Smooth muscle cell (in vitro differentiated cells): ENCODE data around the gene PIGQ. TPM values are rescaled to one million over a fixed set of nuclear protein-coding genes. Genes with fewer than 3 reads are reported as not detected.
A peak's percentile ranks its signal among the peaks of the same experiment; 100 is the strongest.

Source experiments
- DNase-seq: peaks from one replicate; lab custom pipeline; 2025; ENCODE audit not compliant: unreplicated experiment; lab: John Stamatoyannopoulos, UW
- H2AFZ ChIP-seq: fragments of 200-600 bp; sonication (generic); 2 replicates; pipeline ENCODE4 v1.6.0; 2016; ENCODE audit warnings: antibody characterized with exemption, low read depth, mild to moderate bottlenecking
- H3F3A ChIP-seq: fragments of 200-600 bp; sonication (generic); 2 replicates; pipeline ENCODE4 v1.6.0; 2017; ENCODE audit warnings: antibody characterized with exemption, low read depth
- H3K27ac ChIP-seq: fragments of 200-600 bp; sonication (generic); 2 replicates; pipeline ENCODE4 v1.5.1; 2016; ENCODE audit warnings: low read depth, mild to moderate bottlenecking
- H3K27me3 ChIP-seq: fragments of 200-600 bp; sonication (generic); 2 replicates; pipeline ENCODE4 v1.6.1; 2016; ENCODE audit warnings: low read depth, mild to moderate bottlenecking
- H3K36me3 ChIP-seq: fragments of 200-600 bp; sonication (generic); 2 replicates; pipeline ENCODE4 v1.5.1; 2016; ENCODE audit warnings: low read depth
- H3K4me1 ChIP-seq: fragments of 200-600 bp; sonication (generic); 2 replicates; pipeline ENCODE4 v1.5.1; 2016; ENCODE audit warnings: low read depth
- H3K4me2 ChIP-seq: fragments of 200-600 bp; sonication (generic); 2 replicates; pipeline ENCODE4 v1.6.0; 2016; ENCODE audit warnings: mild to moderate bottlenecking
- H3K4me3 ChIP-seq: fragments of 200-600 bp; sonication (generic); 2 replicates; pipeline ENCODE4 v1.5.1; 2016; ENCODE audit warnings: mild to moderate bottlenecking
- H3K79me2 ChIP-seq: fragments of 200-600 bp; sonication (generic); 2 replicates; pipeline ENCODE4 v1.6.0; 2016; ENCODE audit warnings: low read depth, mild to moderate bottlenecking
- H3K9ac ChIP-seq: fragments of 200-600 bp; sonication (generic); 2 replicates; pipeline ENCODE4 v1.6.0; 2016; ENCODE audit warnings: low read depth
- H3K9me3 ChIP-seq: fragments of 200-600 bp; sonication (generic); replicated peaks from 2 replicates; pipeline ENCODE4 v1.5.1; 2016; ENCODE audit warnings: low read depth
- H4K20me1 ChIP-seq: fragments of 200-600 bp; sonication (generic); 2 replicates; pipeline ENCODE4 v1.6.0; 2016; ENCODE audit warnings: low read depth
- WGBS: methylation state at CpG from one replicate; pipeline ENCODE4 v1.1.7; 2016; ENCODE audit warnings: low lambda C conversion rate; 5-methylcytosine and 5-hydroxymethylcytosine counted together
- polyA plus RNA-seq: library from polyadenylated mRNA; unstranded; fragments of >200 nt; fragmentation: Nextera tagmentation; extraction: Ambion mirVana; gene quantifications from 2 replicates; pipeline ENCODE4 v1.2.1, GENCODE V29; 2016
- total RNA-seq: library from RNA; depleted of rRNA; stranded (reverse); fragments of >200 nt; gene quantifications from 2 replicates; pipeline ENCODE4 v1.2.3, GENCODE V29; 2014
- TF ChIP-seq, protein P1 (sequence below): fragments of 200-600 bp; sonication (generic); IDR thresholded peaks from 2 replicates; pipeline ENCODE4 v1.5.1; 2017; ENCODE audit warnings: borderline replicate concordance, mild to moderate bottlenecking, antibody characterized with exemption; ENCODE audit not compliant: insufficient read depth, poor library complexity, severe bottlenecking

PIGQ gene
- total and polyA plus RNA-seq, 2 experiments from 2014 or later, result 21.0 to 45.7 TPM

DNA sequence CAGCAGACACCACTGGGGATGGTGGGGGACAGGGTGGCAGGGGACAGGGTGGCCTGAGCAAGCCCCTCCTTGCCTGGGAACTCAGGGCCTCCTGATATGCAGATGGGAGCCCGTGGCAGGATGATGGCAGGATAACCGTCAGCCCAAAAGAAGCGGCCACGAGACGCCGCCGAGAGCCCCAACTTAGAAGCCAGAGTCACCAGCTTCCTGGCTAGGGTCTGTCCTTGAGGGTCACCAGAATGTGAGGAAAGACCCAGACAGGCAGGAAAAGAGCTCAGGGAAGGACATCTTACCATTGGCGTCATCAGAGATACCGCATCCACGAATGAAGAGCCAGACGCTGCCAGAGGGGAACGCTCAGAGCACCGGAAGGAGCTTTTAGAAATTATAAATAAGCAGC is 39.5 kb downstream of the PIGQ start:
- no peak overlapping the region for H3K4me3 ChIP-seq
- no peak for DNase-seq
- H3K79me2 ChIP-seq, result peaks cover 36% of the 10 kb centered on the region
- H3K4me2 ChIP-seq, result no peak overlapping the region
- H3K36me3 ChIP-seq, result no peaks in the 10 kb centered on the region
- H3K9me3 ChIP-seq, result no peaks in the 10 kb centered on the region
- TF ChIP-seq, protein P1, sequence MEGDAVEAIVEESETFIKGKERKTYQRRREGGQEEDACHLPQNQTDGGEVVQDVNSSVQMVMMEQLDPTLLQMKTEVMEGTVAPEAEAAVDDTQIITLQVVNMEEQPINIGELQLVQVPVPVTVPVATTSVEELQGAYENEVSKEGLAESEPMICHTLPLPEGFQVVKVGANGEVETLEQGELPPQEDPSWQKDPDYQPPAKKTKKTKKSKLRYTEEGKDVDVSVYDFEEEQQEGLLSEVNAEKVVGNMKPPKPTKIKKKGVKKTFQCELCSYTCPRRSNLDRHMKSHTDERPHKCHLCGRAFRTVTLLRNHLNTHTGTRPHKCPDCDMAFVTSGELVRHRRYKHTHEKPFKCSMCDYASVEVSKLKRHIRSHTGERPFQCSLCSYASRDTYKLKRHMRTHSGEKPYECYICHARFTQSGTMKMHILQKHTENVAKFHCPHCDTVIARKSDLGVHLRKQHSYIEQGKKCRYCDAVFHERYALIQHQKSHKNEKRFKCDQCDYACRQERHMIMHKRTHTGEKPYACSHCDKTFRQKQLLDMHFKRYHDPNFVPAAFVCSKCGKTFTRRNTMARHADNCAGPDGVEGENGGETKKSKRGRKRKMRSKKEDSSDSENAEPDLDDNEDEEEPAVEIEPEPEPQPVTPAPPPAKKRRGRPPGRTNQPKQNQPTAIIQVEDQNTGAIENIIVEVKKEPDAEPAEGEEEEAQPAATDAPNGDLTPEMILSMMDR, result no peak
- H3F3A ChIP-seq, result no peaks in the 10 kb centered on the region
- H3K27me3 ChIP-seq, result no peaks in the 10 kb centered on the region
- H3K9ac ChIP-seq, result no peak overlapping the region
- H3K27ac ChIP-seq, result no peak overlapping the region
- 96% methylated on average over 12 of the region's 13 CpGs for WGBS
- H4K20me1 ChIP-seq, result peaks cover 78% of the 10 kb centered on the region
- H2AFZ ChIP-seq, result no peak overlapping the region
- no peaks in the 10 kb centered on the region for H3K4me1 ChIP-seq

DNA sequence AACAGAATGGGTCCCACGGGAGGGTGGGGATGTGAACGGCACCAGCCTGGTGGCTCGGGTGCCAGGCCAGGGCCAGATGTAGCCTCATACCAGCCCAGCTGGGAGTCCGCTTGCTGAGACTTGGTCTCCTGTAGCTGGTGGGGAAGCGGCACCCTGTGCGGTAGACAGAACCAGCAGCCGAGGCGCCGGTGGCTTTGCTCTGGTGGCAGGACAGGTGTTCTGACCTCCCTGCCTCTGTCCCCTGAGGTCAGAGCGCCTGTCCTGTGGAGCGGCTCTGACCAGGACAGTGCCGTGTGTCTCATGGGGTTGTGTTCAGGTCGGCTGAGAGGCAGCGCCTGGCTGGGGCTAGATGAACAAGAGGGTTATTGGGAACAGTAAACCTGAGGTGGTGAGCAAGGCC is 40.2 kb downstream of the PIGQ start:
- peaks cover 30% of the 10 kb centered on the region for H3K79me2 ChIP-seq
- WGBS, result 95% methylated on average over 14 of the region's 14 CpGs
- DNase-seq, result no peak

DNA sequence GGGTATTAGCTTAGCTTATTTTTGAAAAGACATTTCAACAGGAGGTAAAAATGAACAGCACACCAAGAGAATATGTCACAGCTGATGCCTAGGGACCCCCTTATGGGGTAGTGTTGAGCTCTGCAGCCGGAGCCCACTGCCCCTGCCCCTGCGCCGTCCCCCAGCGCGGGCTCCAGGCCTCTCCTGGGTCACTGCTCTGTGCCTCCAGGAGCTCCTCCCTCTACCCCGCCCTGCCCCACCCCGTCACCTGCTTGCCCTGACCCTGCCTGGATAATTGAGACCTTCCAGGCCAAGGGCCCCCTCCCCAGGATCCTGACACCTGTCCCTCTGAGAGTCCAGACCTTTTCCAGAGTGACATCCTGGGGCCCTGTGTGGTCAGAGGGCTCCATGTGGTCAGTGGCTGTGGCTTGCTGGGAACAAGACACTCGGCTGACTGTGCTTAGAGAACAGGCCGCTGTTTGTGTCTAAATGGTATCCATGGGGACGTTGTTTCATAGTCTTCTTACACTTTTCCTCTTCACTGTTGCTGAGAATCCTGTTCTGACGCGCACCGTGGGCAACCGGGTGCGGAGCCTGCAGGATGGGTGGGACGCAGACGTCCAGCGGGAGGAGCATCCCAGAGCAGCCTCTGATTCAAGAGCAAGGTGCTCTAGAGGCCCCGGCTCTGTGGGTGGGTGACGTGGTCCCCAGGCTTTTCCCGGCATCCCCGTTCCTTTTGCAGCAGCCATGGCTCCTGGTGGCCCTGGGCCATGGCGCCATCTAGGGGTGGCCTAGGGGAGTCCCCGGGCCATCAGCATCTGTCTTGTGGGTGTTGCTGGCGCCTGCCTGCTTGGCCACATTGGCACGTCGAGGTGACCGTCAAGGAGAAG is 41.0 kb downstream of the PIGQ start:
- H3K4me3 ChIP-seq, result no peak overlapping the region
- H3K27ac ChIP-seq, result no peak overlapping the region
- no peaks in the 10 kb centered on the region for H3K4me1 ChIP-seq
- H4K20me1 ChIP-seq, result peaks cover 77% of the 10 kb centered on the region
- no peaks in the 10 kb centered on the region for H3K36me3 ChIP-seq
- H3F3A ChIP-seq, result no peaks in the 10 kb centered on the region
- no peaks in the 10 kb centered on the region for H3K27me3 ChIP-seq
- TF ChIP-seq, protein P1, result peak; percentile 58
- no peaks in the 10 kb centered on the region for H3K9me3 ChIP-seq
- H3K4me2 ChIP-seq, result no peak overlapping the region
- DNase-seq, result no peak
- peaks cover 24% of the 10 kb centered on the region for H3K79me2 ChIP-seq
- WGBS, result 82% methylated on average over 27 of the region's 28 CpGs
- no peak overlapping the region for H3K9ac ChIP-seq
- H2AFZ ChIP-seq, result no peak overlapping the region

More for the DNA sequence above, 40.2 kb downstream of the PIGQ start:
- Histone ChIP-seq H2AFZ (no peak overlapping the region), H4K20me1 (peaks cover 77% of the 10 kb centered on the region), H3K9ac (no peak overlapping the region), H3K27ac (no peak overlapping the region), H3K9me3 (no peaks in the 10 kb centered on the region), H3K4me3 (no peak overlapping the region), H3K4me2 (no peak overlapping the region), H3K4me1 (no peaks in the 10 kb centered on the region), H3F3A (no peaks in the 10 kb centered on the region), H3K36me3 (no peaks in the 10 kb centered on the region), H3K27me3 (no peaks in the 10 kb centered on the region)
- TF ChIP-seq, protein P1, result no peak
